22Rv1 (cell line): ENCODE results near the gene RFTN1.

ENCODE experiments used
- H3K27ac ChIP-seq: fragments of 450-650 bp; 2 replicates; pipeline ENCODE4 v1.5.1; 2017
- CTCF ChIP-seq: fragments of 450-650 bp; IDR thresholded peaks from 2 replicates; pipeline ENCODE4 v1.5.1; 2017; ENCODE audit warnings: mild to moderate bottlenecking
- ZFX ChIP-seq: fragments of 450-650 bp; IDR thresholded peaks from 2 replicates; pipeline ENCODE4 v1.6.1; 2017; ENCODE audit warnings: antibody characterized with exemption, borderline replicate concordance

The RFTN1 gene

GRCh38 chr3:16377847-16378302 is 135.6 kb downstream of the RFTN1 start:
- H3K27ac ChIP-seq: no peak overlapping the region
- TF ChIP-seq ZFX (no peak), CTCF (no peak)

- TF ChIP-seq CTCF: no peak
- TF ChIP-seq ZFX: no peak
- no peak overlapping the region for H3K27ac ChIP-seq
Measured at GRCh38 chr3:16377196-16377595, 136.3 kb downstream of the RFTN1 start.

- TF ChIP-seq ZFX (no peak), CTCF (no peak)
- H3K27ac ChIP-seq: no peak overlapping the region
Measured at GRCh38 chr3:16375891-16376290, 137.6 kb downstream of the RFTN1 start.

GRCh38 chr3:16374935-16375245 is 138.6 kb downstream of the RFTN1 start:
- no peak overlapping the region for H3K27ac ChIP-seq
- TF ChIP-seq ZFX (no peak), CTCF (no peak)

- no peak overlapping the region for H3K27ac ChIP-seq
- TF ChIP-seq CTCF (no peak), ZFX (no peak)
Measured at GRCh38 chr3:16374047-16374934, 139.2 kb downstream of the RFTN1 start.

GRCh38 chr3:16373341-16373946 is 140.1 kb downstream of the RFTN1 start:
- H3K27ac ChIP-seq: no peak overlapping the region
- TF ChIP-seq ZFX: no peak
- TF ChIP-seq CTCF: no peak
